Uterus (tissue), 2 donors: ENCODE measurements around the gene GYPE.
"Not testable (repeated sequence)": the region's sequence is repeated elsewhere in the genome, so short reads cannot be mapped to it uniquely, and the experiment has no call there.

Experiments used
- CTCF ChIP-seq, 4 experiments: fragments of 200-600 bp in 2 of 4; fragments of 450-650 bp in 2 of 4; sonication (generic) in 2 of 4; IDR thresholded peaks; one replicate each; pipeline ENCODE4 v1.5.1; 2016 to 2019; ENCODE audit warnings: antibody characterized with exemption in 4 of 4, mild to moderate bottlenecking in 2 of 4, moderate library complexity in 1 of 4
- POLR2A ChIP-seq, 2 donors: fragments of 450-650 bp; IDR thresholded peaks; one replicate each; pipeline ENCODE4 v1.6.1; 2016; ENCODE audit warnings: antibody characterized with exemption in 2 of 2, mild to moderate bottlenecking in 1 of 2, moderate library complexity in 1 of 2

DNA sequence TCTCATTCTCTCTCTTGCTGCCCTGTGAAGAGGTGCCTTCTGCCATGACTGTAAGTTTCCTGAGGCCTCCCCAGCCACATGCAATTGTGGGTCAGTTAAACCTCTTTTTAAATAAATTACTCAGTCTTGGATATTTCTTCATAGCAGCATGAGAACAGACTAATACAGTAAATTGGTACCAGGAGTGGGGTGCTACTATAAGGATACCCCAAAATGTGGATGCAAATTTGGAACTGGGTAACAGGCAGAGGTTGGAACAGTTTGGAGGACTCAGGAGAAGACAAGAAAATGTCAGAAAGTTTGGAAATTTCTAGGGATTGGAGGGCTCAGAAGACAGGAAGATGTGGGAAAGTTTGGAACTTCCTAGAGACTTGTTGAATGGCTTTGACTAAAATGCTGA, 74.8 kb downstream of the GYPE start:
- TF ChIP-seq CTCF, POLR2A (IDR thresholded peaks at IDR 0.05): not testable (repeated sequence)
